Medulla oblongata (tissue), 1 donor: ENCODE data around the gene GPC3.

ENCODE experiments used
- DNase-seq: peaks from one replicate; pipeline ENCODE4 v3.0.0-alpha.2; 2015; ENCODE audit errors: extremely low spot score

GPC3 gene

DNA sequence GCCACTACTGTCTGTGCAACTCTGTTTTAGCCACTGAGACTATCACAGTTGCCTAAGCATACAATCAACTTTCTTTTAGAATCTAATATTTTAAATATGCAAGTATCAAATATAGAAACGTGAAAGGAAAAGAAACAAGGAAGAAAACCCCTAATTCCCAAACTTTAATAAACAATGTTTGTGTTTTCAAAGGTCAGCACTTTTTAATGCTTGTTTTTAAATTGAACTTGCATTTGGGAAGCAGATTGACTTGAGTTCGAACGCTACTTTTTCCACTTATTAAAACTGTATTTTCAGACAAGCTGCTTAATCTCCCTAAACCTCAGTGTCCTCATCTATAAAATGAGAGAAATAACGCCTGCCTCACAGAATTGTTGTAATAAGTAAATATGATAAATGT, 384.3 kb downstream of the GPC3 start:
- DNase-seq = no peak

DNA sequence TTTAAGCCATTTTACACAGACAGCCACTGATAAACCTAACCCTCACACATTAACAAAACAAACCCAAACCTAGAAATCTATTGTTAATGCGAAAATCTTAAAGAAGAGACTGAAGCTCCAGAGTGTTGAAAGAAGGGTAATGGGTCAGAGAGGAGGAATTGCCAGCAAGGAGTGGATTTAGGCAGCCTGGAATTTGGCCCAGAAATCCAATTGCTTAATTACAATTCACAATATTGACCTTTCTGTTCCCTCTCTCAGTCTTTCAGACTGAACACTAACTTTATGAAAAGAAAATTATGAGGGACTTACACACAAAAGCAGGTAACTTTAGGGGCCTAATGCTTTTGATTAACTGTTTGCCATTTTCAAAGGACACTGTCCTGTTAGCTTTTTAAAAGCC, 384.9 kb downstream of the GPC3 start:
- no peak for DNase-seq

DNA sequence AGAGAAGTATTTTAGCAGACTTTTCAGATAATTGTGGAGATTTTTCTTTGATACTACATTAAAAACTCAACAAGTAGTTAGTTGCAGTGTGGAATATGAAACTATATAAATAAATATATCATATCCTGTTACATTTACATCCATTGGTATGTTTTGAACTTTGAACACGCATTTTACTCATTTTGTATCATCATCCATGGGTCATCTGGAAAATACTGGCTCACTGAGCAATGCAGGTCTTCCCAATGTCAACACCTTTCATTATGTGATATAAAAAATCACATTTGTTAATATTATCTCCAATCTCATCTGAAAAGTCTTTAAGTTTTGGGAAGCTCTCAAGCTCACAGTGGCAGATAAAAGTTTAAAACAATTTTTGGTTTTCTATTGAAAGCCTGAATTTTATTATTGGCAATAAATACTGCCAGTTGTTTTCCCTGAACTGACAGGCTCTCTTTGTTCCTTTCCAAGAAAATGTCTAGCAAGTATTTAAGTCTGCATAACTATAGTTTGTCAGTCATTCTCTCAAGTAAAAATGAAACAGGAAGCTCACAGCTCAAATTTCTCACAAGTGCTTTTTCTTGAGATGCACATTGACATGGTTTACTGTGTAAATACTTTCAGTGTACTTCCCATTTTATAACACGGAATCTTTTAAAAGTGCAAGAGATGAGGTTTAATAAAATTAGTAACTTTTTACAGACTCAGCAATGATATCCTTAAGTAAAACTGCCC, 386.6 kb downstream of the GPC3 start:
- DNase-seq = peak; percentile 14

DNA sequence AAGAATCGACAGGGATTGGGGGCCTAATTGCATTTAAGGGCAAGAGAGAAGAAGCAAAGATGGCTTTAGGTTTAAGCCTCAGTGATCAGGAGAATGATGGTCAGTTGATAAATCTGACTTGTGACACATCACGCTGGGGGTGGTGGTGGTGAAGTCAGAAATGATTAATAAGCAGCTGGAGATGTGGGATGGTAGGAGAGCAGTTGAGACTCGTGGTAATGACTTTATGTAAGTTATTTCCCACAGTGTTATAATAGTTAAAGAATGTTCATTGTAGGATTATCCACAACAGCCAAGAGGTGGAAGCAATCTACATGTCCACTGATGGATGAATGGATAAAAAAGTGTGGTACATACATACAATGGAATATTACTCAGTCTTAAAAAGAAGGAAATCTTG, 391.2 kb downstream of the GPC3 start:
- DNase-seq = no peak

DNA sequence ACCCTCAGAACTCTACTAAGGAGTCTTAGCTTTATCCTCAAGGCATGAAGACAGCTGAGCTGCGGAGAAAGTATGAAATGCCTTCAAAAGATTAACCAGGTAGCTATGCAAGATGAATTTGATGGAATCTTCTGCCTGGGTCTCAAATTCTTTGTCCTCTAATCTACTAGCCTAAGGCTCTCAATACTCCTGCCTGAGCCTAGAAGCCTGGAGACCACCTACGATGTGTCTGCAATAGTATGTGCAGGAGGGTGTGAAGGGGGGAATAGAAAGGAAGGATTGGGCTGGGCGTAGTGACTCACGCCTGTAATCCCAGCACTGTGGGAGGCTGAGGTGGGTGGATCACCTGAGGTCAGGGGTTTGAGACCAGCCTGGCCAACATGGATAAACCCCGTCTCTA, 391.9 kb downstream of the GPC3 start:
- no peak for DNase-seq

DNA sequence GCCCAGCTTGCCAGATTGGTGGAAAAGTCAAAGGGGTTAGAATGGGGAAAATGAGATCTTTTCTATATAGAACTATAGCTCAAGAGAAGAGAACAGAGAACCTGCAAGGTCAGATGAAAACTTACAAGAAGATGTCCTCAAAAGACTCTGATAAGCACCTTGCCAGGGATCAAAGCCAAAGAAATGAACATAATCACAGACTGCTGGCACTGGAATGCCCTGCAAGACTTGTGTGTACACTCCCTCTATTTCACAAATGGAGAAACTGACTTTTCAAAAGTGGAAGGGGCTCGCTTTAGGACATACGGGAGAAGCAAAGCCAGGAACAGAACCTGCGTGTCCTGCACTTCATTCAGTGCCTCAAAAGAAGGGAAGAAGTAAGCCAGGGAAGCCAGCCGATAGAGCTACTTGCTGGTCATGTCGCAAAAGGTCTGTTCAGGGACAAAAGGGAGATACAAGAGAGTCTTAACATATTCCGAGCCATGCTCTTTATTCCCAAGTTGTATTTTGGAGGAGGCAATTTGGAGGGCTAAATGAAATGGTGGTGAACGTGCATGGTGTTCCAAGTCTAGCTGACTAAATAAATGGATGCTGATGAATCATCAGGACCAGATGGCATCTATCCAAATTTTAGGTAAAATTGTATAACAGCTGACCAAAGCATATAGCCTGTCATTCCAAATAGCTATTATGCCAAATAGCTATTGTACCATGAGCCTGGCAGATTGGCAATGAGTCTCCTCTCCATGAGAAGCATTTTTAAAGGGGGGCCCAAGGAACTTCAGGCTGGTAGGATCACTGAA, 394.5 kb downstream of the GPC3 start:
- DNase-seq = no peak

DNA sequence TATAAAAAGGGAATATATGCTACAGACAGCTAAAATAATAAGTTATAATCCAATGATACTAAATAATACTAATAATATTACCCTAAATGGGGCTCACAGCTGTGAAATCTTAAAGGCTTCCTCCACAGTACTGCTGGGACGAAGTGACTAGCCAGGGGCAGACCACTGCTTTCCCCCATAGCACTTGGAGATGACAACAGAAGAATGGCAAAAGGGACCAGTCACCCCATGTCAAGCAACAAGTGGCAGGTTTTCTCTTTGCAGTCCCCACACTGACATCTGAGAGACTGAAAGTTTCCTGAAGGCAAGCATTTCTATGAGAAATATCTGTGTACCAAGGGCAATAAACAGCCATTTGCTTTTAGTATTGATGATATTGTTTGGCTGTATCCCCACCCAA, 396.6 kb downstream of the GPC3 start:
- no peak for DNase-seq

DNA sequence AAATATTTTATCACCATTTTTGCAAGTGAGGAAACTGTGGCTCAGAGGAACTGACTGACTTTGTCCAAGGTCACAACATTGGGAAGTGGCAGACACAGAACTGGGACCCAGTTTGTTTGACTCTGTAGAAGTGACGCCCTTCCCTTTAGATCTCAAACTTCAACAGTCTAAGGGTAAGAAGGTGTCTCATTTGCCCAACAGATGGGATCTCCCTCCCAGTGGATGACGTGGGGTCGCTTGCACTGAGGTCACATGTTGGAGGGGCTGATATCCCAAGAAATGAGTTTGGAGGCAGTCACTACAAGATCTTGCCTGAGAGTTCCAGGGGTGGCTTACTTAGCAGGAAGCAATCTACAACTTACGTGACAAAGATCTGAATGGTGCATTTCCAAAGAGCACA, 397.6 kb downstream of the GPC3 start:
- no peak for DNase-seq

DNA sequence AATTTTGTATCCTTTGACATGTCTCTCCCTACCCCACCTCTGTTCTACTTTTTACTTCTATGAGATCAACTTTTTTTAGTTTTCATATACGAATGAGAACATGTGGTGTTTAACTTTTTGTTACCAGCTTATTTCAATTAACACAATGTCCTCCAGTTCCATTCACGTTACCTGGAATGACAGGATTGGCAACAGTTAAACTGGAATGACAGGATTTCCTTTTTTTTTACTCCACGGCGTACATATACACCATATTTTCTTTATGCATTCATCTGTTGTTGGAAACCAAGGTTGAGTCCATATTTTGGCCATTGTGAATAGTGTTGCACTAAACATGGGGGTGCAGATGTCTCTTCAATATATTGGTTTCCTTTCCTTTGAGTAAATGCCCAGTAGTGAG, 398.3 kb downstream of the GPC3 start:
- DNase-seq = no peak

DNA sequence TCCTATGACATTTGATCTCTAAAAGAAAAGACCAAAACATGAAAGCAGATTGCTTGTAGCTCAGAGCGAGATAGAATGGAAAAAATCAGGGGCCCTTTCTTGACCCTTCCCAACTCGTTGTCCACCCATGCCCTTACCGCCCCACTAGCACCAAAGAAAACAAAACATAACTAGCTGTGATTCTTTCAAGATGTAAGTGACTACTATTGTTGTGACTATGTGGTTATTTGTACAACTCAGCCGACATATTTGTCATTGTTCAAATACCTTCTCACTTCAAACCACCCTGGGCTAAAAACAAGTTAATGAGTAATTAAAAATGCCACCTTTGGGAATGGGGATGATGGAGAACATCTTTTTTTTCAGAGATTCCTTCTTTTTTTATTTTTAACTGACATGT, 399.0 kb downstream of the GPC3 start:
- no peak for DNase-seq

DNA sequence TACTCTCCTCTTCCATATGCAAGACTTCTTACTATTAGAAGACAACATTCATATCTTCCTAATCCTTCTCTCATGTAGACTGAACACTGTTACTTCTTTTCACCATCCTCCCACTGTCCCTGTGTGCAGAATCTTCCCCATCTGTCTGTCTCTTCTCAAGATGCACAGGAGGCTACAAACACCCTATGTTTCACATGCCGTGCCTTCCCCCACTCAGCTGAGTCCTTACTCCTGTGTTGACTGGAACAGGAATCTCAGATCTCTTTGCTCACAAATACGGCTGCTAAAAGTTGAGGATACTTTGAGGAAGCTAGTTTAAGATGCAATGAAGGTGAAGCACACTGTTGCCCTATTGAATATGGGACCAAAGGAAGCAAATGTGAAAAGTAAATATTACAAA, 401.6 kb downstream of the GPC3 start:
- DNase-seq = no peak

DNA sequence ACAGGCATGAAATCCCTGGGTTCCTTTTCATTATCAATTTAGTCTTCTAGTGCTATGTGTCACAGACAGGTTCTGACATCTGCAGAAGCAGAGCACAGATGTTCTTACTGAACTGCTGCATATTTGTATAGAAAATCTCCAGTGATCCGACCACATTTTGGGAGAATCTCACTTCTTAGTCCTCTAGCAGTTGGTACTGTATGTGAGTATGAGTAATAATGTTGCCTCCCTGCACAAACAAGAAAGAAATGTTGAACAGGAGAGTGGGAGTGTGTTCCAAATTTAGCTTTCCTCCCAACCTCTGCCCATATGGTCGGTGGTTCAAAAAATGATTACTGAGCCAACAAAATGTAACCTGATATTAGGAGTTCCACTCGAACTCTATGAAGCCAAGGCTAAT, 404.8 kb downstream of the GPC3 start:
- DNase-seq = no peak

DNA sequence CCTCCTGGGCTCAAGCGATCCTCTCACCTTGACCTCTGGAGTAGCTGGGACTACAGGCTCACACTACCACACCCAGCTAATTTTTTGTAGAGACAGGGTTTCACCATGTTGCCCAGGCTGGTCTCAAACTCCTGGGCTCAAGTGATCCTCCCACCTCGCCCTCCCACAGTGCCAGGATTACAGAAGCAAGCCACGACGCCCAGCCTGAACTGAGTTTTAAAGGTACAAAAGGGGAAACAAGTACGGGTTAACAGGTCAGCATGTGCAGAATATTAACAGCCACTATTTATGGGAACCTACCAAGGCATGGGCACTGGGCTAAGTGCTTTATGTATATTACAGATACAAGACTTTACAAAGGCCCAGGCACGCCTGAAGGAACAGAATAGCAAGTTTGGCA, 405.8 kb downstream of the GPC3 start:
- DNase-seq = no peak

DNA sequence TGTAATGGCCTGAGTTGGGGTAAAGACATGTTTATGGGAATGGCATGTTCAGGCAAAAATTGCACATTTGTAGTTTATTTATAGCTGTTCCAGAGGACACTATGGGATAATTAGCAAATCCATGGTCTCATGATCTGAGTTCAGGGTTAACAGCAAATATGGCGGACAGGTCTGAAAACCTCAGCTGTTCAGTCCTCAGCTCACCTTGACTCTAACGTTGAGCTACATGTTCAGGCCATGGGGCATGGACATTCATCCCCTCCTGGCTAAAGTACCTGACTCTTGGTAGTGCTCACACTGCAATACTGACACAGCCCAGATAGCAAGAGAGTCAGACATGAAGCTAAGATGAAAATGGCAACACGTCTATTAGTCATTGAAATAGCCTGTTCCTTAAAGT, 408.5 kb downstream of the GPC3 start:
- DNase-seq = no peak

DNA sequence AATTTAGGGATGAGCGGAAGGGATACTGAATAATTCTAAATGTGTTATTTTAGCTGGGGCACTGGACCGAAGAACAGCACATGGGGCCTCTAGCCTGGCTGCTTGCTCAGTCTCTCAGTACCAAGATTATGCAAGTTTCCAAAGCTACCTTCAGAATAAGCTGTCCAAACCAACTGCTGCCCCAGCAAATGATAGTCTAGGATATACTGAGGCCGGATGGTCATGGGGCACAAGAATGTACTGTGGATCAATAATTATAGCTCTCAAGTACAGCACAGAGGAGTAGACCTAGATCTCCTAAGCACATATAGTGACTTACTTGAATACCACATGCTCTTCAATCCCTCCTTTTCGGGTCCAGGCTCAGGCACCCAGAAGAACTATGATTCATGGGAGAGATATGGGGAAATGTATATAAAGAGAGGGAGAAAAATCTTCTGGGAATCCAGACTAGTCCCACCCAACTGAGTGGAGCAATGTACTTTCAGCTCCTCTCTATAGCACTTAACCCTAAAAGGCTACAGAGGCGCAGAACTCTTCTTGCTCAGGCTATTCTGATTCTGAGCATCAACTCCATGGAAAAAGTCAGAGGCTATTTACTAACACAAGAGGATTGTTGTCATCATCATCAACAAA, 409.8 kb downstream of the GPC3 start:
- DNase-seq = no peak

DNA sequence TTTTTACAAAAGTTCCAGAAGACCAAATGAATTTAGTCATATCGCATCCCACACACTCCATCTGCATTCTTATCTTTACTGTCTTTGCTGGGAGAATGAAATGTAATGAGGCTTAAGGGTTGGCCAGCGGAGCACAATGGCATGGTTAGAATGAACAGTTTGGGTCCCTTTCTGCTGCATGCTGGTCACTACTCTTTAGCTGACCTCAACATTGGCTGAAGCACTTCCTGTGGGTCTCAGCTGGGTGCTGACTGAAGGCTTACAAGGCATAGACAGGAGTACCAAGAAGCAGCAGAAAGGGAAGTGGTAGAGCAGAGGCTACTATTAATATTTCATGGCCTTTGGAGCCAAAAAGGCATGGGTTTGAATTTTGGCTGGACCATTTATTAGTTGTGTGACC, 410.7 kb downstream of the GPC3 start:
- peak; percentile 19 for DNase-seq

DNA sequence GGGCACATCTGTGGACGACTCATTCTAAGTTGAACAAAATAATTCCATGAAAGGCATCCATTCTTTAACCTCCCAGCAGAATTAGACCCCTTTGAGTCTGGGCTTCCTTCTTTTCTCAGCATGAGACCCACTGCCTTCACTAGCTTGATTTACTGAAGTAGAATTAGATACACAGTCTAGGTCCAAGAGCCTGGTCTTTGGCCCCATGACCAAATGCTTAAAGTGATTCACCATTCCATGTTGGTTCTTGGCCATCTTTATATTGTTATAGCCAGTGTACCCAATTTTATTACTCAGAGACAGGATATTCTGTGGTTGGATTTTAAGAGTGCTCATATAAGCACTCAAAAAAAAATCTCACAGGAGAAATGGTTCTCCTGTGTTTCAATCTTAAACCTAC, 414.8 kb downstream of the GPC3 start:
- DNase-seq = no peak

DNA sequence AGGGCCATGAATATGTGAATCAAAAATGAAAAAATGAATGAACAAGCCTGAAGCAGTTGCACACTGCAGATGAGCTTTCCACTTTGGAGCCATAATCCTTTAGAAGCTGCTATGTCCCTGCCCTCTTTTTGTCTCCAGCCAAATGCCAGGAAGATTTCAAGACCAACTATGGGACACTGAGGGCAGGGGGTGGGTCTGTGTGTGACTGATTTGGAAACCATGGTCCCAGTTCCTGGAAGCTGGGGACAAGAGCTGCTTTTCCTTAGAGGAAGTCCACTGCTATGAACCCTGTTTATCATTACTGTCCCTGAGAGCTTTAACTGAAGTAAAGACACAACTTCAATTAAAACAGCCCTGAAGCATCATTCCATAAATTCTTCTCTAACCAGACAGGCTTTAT, 416.2 kb downstream of the GPC3 start:
- no peak for DNase-seq

DNA sequence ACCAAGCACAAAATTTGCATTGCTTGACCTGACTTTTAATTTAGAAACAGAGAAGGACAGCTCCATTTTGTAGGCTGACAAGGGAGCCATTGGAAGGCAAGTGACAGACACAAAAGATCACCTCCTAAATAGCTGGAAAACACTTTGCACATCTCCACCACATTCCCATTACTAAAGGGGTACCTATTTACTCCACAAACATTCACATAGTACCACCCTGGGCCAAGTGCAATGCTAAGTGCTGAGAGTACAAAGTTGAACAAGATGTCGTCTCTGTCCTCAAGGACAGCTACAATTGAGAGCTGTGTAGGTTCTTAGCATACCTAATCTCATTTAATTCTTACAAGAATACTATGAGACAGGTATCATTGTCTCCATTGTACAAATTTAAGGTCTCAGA, 417.3 kb downstream of the GPC3 start:
- DNase-seq = no peak

DNA sequence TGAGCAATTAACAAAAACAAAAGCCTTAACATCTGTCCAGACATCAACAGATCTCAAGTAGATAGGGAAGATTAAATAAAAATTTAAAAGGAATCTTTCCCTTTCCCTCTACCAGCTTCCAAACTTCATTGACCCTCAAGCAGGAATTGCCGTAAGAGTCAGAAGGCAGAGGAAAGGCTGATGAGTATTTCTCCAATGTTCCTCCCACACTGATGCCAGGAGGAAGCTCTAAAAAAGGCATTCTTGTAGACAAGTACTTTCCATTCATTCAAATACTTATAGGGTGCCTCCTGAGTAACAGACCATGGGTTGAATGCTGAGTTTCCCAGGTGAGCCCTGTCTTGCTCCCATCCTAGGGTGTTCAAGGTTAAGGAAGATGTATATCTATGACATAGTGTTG, 418.5 kb downstream of the GPC3 start:
- DNase-seq = no peak

DNA sequence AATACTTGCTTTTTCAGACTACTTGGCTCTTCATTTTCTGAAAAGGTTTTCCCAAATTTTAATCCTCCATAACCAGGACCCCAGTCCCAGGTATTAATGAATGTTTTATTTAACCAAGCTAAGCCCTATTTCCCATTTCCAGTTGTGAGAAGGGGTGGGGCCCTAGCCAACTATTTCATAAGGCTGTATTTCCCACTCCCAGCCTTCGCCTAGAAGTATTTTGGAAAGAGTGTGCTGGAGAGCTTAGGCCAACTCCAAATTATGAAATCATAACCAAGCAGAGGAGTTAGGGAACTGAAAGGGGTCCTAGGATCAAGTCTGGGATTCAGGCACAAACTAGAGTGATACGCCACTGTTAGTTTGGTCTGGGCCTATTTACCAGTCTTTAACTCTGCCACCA, 421.7 kb downstream of the GPC3 start:
- no peak for DNase-seq

DNA sequence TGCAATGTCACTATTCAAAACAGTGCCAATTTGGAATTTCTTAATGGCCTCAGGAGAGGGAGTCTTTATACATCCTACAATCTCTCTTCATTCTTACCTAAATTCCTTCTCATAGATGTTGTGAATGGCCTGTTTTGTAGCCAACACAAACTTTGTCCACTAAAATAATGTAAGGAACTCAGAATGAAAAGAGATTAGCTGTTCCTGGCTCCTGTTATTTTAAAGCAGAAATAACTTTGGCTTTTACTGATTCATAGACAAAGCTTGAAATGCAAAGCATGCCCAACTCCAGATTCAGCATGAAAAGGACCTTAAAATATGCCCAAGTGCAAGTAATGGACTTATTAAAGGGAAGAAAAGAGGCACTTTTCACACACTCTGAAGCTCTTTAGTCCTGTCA, 424.1 kb downstream of the GPC3 start:
- no peak for DNase-seq

DNA sequence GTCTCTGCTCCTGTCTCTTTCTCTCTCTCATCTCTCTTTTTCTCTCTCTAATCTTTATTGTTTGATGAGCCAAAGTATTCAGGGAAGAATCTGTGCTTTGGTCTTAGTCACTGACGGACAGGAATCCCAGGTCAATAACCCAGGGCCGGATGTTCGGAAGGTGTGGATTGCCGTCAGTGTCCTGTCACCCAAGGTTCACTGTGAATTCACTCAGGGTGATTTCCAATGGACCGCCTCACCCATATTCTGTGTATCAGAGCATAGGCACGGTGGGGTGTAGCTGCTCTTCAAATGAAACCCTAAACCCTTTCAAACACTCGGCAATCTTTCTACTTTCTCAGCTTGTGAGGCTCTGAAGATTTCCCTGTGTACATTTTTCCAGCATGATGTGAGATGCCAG, 425.5 kb downstream of the GPC3 start:
- DNase-seq = no peak
